Measurements from ENCODE around the gene TPSG1.

TPSG1 gene

DNA sequence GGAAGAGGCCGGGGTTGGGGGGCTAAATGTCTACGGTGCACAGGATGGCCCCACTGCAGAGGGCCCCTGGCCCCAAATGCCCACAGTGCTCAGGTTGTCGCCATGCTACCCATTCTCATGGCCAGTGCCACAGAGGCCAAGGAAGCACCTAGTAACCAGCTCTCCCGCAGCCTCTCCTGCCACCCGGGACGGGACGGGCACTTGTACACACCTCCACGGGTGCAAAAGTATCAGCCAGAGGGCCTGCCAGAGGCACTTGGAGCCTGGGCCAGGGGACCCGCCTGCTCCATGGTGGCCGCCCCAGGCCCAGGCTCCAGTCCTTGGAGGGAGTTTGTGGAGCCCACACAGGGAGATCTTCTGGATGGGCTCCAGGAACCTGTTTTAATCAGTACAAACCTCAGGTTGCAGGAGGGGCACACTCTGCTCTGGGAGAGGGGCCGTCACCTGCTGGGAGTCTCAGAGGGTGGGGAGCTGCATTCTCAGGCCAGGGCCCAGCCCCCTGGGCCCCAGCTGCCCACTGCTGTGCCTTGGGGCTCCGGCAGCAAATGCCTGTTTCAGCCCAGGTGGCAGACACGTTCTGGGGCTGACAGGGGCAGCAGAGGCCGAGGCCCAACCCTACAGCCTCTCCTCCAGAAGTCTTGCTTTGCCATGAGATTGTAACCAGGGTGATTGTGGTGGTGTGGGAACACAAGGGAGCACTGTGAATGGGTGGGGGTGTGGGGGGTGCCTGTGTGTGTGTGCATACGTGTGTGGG lies 38.7 kb upstream of the TPSG1 start:
- Histone ChIP-seq H3K27me3 (ENCODE audit: control insufficient read depth, insufficient read depth, low read length) (peaks cover 6% of the 10 kb centered on the region), H3K9ac (no peak overlapping the region), H3K79me2 (no peaks in the 10 kb centered on the region), H3K4me3 (ENCODE audit: low read depth, low read length) (no peak overlapping the region), H3K4me1 (peaks cover 4% of the 10 kb centered on the region), H3K27ac (no peak overlapping the region), H3K4me2 (ENCODE audit: low read length) (no peak overlapping the region), H2AFZ (no peak overlapping the region), H3K36me3 (ENCODE audit: control insufficient read depth, insufficient read depth, low read length) (no peaks in the 10 kb centered on the region), H3K9me3 (ENCODE audit: control insufficient read depth, low read length) (no peaks in the 10 kb centered on the region)
- TF ChIP-seq CTCF (IDR thresholded peaks at IDR 0.05): no peak

DNA sequence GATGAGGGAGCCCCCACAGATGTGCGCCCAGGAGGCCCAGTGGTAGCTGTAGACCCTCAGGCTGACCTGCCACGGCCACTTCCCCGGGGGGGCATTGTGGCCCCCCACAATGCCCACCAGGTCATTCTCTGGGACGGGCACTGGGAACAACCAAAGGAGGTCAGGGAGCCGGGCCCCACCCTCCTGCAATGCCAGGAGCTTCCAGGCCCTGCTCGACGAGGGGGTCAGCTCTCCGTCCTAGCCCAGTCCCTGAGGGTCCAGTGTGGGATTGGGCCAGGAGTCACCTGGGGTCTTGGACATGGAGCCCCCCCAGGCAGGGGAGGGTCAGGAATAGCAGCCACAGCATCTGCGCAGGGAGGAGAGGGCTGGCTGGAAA lies 37.8 kb upstream of the TPSG1 start:
- H3K4me1 ChIP-seq: peaks cover 4% of the 10 kb centered on the region
- H3K9me3 ChIP-seq (ENCODE audit: control insufficient read depth, low read length): no peaks in the 10 kb centered on the region
- no peak for TF ChIP-seq CTCF (IDR thresholded peaks at IDR 0.05)
- peaks cover 6% of the 10 kb centered on the region for H3K27me3 ChIP-seq (ENCODE audit: control insufficient read depth, insufficient read depth, low read length)
- no peaks in the 10 kb centered on the region for H3K36me3 ChIP-seq (ENCODE audit: control insufficient read depth, insufficient read depth, low read length)
- no peak overlapping the region for H3K9ac ChIP-seq
- H3K4me2 ChIP-seq (ENCODE audit: low read length): no peak overlapping the region
- no peak overlapping the region for H3K4me3 ChIP-seq (ENCODE audit: low read depth, low read length)
- no peaks in the 10 kb centered on the region for H3K79me2 ChIP-seq
- H3K27ac ChIP-seq: no peak overlapping the region
- H2AFZ ChIP-seq: no peak overlapping the region

DNA sequence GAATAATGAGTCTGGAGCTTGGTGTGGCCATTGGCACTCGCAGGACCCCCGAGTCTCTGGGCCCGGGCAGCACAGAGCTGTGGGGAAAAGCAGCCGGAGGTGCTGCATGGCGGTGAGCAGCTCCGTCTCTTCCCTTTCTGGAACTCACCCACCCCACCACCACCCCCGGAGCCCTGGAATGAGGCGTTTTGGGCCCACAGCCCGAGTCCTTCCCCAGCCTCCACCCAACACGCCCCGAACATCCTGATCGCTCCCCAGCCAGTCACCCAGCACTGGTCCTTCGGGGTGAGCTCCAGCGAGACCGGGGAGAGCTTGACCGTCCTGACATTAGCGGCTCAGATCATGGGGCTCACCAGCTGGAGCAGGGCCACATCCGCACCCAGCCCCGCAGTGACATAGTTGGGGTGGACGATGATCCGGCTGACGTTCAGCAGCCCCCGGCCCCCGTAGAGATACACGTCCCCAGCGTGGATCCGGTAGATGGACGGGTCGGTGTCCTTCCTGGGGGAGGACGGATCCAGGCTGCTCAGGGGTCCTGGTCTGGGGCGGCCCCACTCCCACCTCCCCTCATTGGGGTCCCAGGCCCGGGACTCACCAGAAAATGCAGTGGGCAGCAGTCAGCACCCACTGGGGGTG lies 37.3 kb upstream of the TPSG1 start:
- Histone ChIP-seq H3K36me3 (ENCODE audit: control insufficient read depth, insufficient read depth, low read length) (no peaks in the 10 kb centered on the region), H3K27ac (no peak overlapping the region), H3K79me2 (no peaks in the 10 kb centered on the region), H3K27me3 (ENCODE audit: control insufficient read depth, insufficient read depth, low read length) (peaks cover 6% of the 10 kb centered on the region), H3K4me3 (ENCODE audit: low read depth, low read length) (no peak overlapping the region), H3K4me2 (ENCODE audit: low read length) (no peak overlapping the region), H3K9ac (no peak overlapping the region), H3K4me1 (peaks cover 4% of the 10 kb centered on the region), H3K9me3 (ENCODE audit: control insufficient read depth, low read length) (no peaks in the 10 kb centered on the region), H2AFZ (no peak overlapping the region)
- no peak for TF ChIP-seq CTCF (IDR thresholded peaks at IDR 0.05)

- H2AFZ ChIP-seq: no peak overlapping the region
- H3K27me3 ChIP-seq (ENCODE audit: control insufficient read depth, insufficient read depth, low read length): peaks cover 6% of the 10 kb centered on the region
- no peaks in the 10 kb centered on the region for H3K9me3 ChIP-seq (ENCODE audit: control insufficient read depth, low read length)
- H3K4me2 ChIP-seq (ENCODE audit: low read length): no peak overlapping the region
- H3K9ac ChIP-seq: no peak overlapping the region
- no peaks in the 10 kb centered on the region for H3K79me2 ChIP-seq
- H3K4me1 ChIP-seq: peaks cover 4% of the 10 kb centered on the region
- no peak overlapping the region for H3K27ac ChIP-seq
- no peak overlapping the region for H3K4me3 ChIP-seq (ENCODE audit: low read depth, low read length)
- no peaks in the 10 kb centered on the region for H3K36me3 ChIP-seq (ENCODE audit: control insufficient read depth, insufficient read depth, low read length)
- no peak for TF ChIP-seq CTCF (IDR thresholded peaks at IDR 0.05)
Observed at GRCh38 chr16:1261131-1261892, 36.2 kb upstream of the TPSG1 start.
